Suprapubic skin (tissue), 4 donors: Measurements from ENCODE around the gene VANGL2. TPM values are rescaled to one million over a fixed set of nuclear protein-coding genes. Genes with fewer than 3 reads are reported as not detected.

ENCODE experiments used
- DNase-seq, 2 donors: peaks; one replicate each; pipeline ENCODE4 v3.0.0-alpha.2; 2019; ENCODE audit warnings: low spot score in 2 of 2
- H3K27ac ChIP-seq: fragments of 200-600 bp; sonication (generic); one replicate; pipeline ENCODE4 v1.5.1; 2019
- H3K27me3 ChIP-seq: fragments of 200-600 bp; sonication (generic); one replicate; pipeline ENCODE4 v1.5.1; 2019
- H3K36me3 ChIP-seq: fragments of 200-600 bp; sonication (generic); one replicate; pipeline ENCODE4 v1.5.1; 2019
- H3K4me1 ChIP-seq: fragments of 200-600 bp; sonication (generic); one replicate; pipeline ENCODE4 v1.5.1; 2019
- H3K4me3 ChIP-seq: fragments of 200-600 bp; sonication (generic); one replicate; pipeline ENCODE4 v1.5.1; 2019; ENCODE audit warnings: mild to moderate bottlenecking
- H3K9me3 ChIP-seq: fragments of 200-600 bp; sonication (generic); one replicate; pipeline ENCODE4 v1.5.1; 2019
- CTCF ChIP-seq, 2 donors: fragments of 200-600 bp in 1 of 2; fragments of 450-650 bp in 1 of 2; sonication (generic) in 1 of 2; IDR thresholded peaks; one replicate each; pipeline ENCODE4 v1.5.1; 2016 to 2019; ENCODE audit warnings: antibody characterized with exemption in 2 of 2, mild to moderate bottlenecking in 1 of 2, moderate library complexity in 1 of 2
- EP300 ChIP-seq: sonication (generic); formaldehyde crosslinking; IDR thresholded peaks from one replicate; pipeline ENCODE4 v1.6.1; 2017; ENCODE audit warnings: antibody characterized with exemption
- POLR2A ChIP-seq, 2 donors: fragments of 450-650 bp; IDR thresholded peaks; one replicate each; pipeline ENCODE4 v1.6.1; 2017; ENCODE audit warnings: antibody characterized with exemption in 2 of 2, mild to moderate bottlenecking in 2 of 2, moderate library complexity in 2 of 2
- POLR2AphosphoS5 ChIP-seq, 3 donors: sonication (generic); formaldehyde crosslinking; IDR thresholded peaks; one replicate each; pipeline ENCODE4 v1.6.1; 2017; ENCODE audit warnings: antibody characterized with exemption in 3 of 3
- WGBS: methylation state at CpG from one replicate; pipeline ENCODE4 v1.1.5; 2018; 5-methylcytosine and 5-hydroxymethylcytosine counted together
- total RNA-seq, 4 donors: library from RNA; depleted of rRNA; stranded (reverse); fragments of >200 nt; gene quantifications; one replicate each; pipeline ENCODE4 v1.1.0, GENCODE V29; 2016

Gene VANGL2
- total RNA-seq, 4 donors from 2014 or later = 18.7 to 39.7 (median 28.1) TPM

GRCh38 chr1:160406131-160406968, 6.0 kb downstream of the VANGL2 start:
- Histone ChIP-seq H3K4me3 (no peak overlapping the region), H3K9me3 (no peaks in the 10 kb centered on the region), H3K27ac (peak overlapping the region; percentile 46), H3K36me3 (no peaks in the 10 kb centered on the region), H3K27me3 (no peaks in the 10 kb centered on the region), H3K4me1 (peaks cover 86% of the 10 kb centered on the region)
- WGBS = 70% methylated on average over 15 of the region's 15 CpGs
- DNase-seq = no peak
- no peak for TF ChIP-seq POLR2A (IDR thresholded peaks at IDR 0.05)
- no peak for TF ChIP-seq CTCF (IDR thresholded peaks at IDR 0.05)
- TF ChIP-seq POLR2AphosphoS5 (IDR thresholded peaks at IDR 0.05) = no peak
- TF ChIP-seq EP300 = no peak

DNA sequence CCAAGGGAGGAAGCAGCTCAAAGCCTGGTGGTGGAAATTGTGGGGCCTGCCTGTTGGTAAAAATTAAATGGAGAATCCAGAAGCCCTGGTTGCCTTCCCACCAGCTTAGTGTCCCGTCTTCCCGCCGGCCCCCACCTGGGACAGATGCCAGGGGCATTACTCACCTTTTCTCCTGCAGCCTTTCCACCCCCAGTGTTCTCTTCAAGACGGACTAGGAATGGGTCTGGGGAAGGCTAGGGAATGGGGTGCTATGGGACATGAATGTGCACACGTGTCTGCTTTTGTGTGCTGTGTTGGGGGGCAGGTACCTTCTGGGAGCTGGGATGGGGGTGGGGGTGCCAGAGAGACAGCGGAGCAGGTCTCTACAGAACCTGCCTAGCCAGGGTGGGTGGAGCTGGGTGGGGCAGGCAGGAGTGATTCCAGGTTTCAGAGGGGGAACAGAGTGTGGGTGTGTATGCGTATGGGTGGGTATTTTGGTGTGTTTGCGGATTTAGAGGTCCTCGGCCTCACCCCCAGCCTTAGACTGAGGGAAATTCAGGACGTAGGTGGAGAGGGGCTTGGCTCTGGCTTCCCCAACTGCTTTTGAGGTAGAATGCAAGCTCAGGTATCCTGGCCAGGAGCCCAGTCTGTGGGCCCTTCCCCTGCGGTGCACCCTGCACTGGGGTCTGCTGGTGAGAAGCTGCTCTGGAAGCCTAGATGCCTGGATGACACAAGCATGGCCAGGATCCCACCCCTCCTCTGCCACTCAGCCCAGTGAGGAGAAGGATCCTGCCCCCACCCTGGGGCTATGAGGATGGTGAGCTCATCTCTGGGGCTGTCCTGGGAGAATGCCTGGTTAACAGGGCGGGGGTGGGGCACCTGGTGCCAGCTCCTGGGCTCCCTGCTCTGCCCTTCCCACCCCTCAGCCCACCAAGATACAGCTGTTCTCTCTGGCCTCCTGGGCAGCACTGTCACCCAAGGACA, 7.8 kb downstream of the VANGL2 start:
- H3K27me3 ChIP-seq = no peaks in the 10 kb centered on the region
- DNase-seq = no peak
- H3K36me3 ChIP-seq = no peaks in the 10 kb centered on the region
- H3K9me3 ChIP-seq = no peaks in the 10 kb centered on the region
- 48% methylated on average over 12 of the region's 12 CpGs for WGBS
- TF ChIP-seq EP300 (no peak), POLR2A (IDR thresholded peaks at IDR 0.05) (no peak), CTCF (IDR thresholded peaks at IDR 0.05) (no peak), POLR2AphosphoS5 (IDR thresholded peaks at IDR 0.05) (no peak)
- H3K27ac ChIP-seq = peak overlapping the region; percentile 87
- H3K4me3 ChIP-seq = peak overlapping the region; percentile 17
- peaks cover 80% of the 10 kb centered on the region for H3K4me1 ChIP-seq

DNA sequence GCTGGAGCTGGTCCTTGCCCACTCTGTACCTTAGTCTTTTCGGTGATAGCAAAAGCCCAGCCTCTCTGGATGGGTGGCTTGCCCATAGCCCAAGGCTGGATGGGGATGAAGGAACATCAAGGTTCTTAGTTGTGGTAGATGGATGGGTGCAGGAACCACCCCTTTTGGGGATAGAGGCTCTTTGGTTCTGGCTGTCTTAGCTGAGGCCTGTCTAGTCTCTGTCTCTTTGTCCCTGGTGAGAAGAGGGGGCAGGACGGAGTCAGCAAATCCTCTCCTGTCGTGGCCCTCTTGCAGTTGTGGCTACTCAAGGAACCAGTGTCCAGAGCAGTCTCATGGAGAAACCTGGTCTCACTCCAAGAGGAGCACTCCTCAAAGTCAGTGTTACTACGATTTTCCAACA, 8.5 kb downstream of the VANGL2 start:
- peak overlapping the region; percentile 87 for H3K27ac ChIP-seq
- no peaks in the 10 kb centered on the region for H3K36me3 ChIP-seq
- 58% methylated on average over 4 of the region's 4 CpGs for WGBS
- H3K4me3 ChIP-seq = no peak overlapping the region
- peaks cover 83% of the 10 kb centered on the region for H3K4me1 ChIP-seq
- no peak for DNase-seq
- no peaks in the 10 kb centered on the region for H3K27me3 ChIP-seq
- TF ChIP-seq EP300 (no peak), POLR2A (IDR thresholded peaks at IDR 0.05) (no peak), POLR2AphosphoS5 (IDR thresholded peaks at IDR 0.05) (no peak), CTCF (IDR thresholded peaks at IDR 0.05) (no peak)
- H3K9me3 ChIP-seq = no peaks in the 10 kb centered on the region

DNA sequence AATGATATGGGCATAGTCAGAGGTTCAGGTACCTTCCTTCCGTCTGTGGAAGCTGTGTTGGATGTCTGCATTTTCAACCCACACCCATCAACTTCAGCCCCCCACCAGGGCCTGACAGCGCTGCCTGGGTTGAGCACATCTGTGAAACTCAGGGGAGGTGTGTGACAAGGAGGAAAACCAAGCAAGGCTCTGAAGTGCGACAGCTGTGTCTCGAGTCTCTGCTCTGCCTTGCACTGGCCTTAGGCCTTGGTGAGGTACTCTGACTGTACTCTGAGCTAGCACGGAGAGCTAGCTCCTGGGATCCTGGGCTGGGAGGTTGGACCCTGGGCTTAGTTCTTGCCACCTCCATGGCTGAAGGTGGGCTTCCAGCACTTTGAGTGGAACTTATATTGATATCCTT, 9.1 kb downstream of the VANGL2 start:
- no peaks in the 10 kb centered on the region for H3K9me3 ChIP-seq
- DNase-seq = no peak
- TF ChIP-seq CTCF (IDR thresholded peaks at IDR 0.05) (no peak), POLR2AphosphoS5 (IDR thresholded peaks at IDR 0.05) (no peak), POLR2A (IDR thresholded peaks at IDR 0.05) (no peak), EP300 (no peak)
- H3K4me1 ChIP-seq = peaks cover 89% of the 10 kb centered on the region
- H3K27ac ChIP-seq = peak overlapping the region; percentile 87
- no peaks in the 10 kb centered on the region for H3K27me3 ChIP-seq
- H3K4me3 ChIP-seq = no peak overlapping the region
- H3K36me3 ChIP-seq = no peaks in the 10 kb centered on the region
- 72% methylated on average over 3 of the region's 5 CpGs for WGBS
